RCC 7860 (cell line): ENCODE measurements around the gene TAF5.
"Not testable (repeated sequence)": the region's sequence is repeated elsewhere in the genome, so short reads cannot be mapped to it uniquely, and the experiment has no call there.

ENCODE experiments used
- DNase-seq: peaks from one replicate; pipeline ENCODE4 v3.0.0-alpha.2; 2015; ENCODE audit warnings: low spot score
- FAIRE-seq: peaks from 2 replicates; lab custom pipeline; 2012; peaks lifted over from hg19 to GRCh38; lab: Jason Lieb, UNC

TAF5 gene

DNA sequence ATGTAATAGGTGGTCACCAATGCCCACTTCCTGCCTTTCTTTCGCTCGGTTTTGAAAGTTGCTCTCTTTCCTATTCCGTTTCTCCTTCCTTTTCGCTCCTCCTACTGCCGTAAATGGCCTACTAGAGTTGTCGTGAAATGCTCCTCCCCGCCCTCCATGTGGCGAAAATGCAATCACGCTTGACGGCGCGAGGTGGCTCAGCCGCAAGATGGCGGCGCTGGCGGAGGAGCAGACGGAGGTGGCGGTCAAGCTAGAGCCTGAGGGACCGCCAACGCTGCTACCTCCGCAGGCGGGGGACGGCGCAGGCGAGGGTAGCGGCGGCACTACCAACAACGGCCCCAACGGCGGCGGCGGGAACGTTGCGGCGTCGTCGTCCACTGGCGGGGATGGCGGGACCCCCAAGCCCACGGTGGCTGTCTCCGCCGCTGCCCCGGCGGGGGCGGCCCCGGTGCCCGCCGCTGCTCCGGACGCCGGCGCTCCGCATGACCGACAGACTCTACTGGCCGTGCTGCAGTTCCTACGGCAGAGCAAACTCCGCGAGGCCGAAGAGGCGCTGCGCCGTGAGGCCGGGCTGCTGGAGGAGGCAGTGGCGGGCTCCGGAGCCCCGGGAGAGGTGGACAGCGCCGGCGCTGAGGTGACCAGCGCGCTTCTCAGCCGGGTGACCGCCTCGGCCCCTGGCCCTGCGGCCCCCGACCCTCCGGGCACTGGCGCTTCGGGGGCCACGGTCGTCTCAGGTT lies at the start of gene TAF5:
TSS of gene TAF5 (plus strand) at position 195 of the 737 bp plus-strand sequence. CDS start at position 209, 14 bp downstream.
- DNase-seq (peak; percentile 95), FAIRE-seq (peak; percentile 88)

DNA sequence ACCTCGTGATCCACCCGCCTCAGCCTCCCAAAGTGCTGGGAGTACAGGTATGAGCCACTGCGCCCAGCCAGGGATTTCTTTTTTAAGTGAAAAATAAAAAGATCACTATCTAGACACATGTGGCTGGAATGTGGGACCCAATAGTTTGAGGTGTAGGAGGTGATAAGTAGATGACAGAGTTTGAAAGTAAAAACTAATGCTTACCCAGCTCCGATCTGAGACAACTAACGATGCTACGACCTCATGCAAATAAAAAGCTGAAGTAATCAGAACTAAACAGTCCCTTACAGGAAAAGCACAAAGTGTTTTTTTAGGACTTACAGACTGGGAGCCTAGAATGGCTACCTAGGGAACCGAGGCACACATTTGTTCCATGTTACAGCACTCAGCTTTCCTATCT lies 39.9 kb upstream of the TAF5 start:
- DNase-seq (no peak), FAIRE-seq (no peak)

DNA sequence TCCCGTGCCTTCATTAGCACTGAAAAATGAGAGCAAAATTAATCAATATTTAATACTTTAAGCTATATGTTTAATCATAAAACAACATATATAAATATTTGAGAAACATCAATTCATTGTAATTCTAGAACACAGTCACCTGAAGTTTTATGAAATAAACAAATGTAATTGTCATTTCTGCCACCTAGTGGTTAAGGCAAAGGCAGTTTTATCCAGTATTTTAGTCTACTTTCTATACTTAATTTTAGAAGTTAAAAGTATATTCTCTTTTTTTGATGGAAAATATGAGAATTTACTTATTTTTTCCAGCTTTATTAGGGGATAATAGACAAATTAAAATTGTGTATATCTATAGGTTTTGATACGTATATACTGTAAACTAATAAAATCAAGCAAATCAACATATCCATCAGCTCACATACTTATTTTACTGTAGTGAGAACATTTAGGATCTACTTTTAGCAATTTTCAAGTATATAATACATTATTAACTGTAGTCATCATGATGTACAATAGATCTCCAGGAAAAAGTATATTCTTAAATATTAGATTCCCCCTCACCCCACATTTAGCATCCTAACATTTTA lies 33.7 kb upstream of the TAF5 start:
- peak; percentile 31 for DNase-seq
- peak; percentile 91 for FAIRE-seq

DNA sequence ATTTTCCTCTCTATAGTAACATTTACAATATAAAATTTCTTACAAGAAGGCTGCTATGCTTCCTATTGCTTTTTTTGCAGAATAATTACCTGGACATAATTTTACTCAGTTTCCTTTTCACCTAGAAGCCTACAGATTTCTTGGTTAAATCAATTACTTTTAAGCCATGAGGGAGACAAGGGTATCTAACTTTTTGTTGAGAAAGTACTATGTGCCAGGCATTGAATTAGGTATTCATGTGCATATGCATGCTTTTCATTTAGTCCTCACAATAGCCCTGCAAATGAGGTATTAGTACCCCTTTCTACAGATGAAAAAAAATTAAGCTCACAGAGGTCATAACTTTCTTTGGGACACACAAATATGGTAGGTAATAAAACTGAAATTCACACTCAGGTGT lies 33.2 kb upstream of the TAF5 start:
- DNase-seq (no peak), FAIRE-seq (no peak)

DNA sequence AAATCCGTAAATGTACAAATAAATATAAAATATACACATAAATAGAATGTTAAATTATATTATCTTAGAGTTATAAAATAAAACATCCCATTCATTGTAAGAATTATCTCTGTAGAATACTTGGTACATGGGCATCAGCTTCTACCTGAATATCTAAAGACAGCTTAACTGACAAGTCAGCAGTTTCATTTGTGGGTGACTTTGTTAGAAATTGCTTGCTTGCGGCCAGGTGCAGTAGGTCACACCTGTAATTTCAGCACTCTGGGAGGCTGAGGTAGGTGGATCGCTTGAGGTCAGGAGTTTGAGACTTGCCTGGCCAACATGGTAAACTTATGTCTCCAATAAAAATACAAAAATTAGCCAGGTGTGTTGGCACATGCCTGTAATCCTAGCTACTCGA lies 31.4 kb upstream of the TAF5 start:
- no peak for DNase-seq
- FAIRE-seq: no peak

DNA sequence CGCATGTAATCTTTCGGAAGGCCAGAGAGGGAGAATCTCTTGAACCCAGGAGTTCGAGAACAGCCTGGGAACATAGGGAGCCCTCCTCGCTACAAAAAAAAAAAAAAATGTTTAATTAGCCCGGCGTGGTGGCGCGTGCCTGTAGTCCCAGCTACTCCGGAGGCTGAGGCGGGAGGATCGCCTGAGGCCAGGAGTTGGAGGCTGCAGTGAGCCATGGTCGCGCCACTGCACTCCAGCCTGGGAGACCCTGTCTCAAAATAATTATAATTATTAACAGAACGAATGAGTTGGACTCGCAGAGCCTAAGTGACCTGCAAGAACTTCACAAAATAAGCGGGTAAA lies 17.6 kb upstream of the TAF5 start:
- no peak for FAIRE-seq
- DNase-seq: no peak

DNA sequence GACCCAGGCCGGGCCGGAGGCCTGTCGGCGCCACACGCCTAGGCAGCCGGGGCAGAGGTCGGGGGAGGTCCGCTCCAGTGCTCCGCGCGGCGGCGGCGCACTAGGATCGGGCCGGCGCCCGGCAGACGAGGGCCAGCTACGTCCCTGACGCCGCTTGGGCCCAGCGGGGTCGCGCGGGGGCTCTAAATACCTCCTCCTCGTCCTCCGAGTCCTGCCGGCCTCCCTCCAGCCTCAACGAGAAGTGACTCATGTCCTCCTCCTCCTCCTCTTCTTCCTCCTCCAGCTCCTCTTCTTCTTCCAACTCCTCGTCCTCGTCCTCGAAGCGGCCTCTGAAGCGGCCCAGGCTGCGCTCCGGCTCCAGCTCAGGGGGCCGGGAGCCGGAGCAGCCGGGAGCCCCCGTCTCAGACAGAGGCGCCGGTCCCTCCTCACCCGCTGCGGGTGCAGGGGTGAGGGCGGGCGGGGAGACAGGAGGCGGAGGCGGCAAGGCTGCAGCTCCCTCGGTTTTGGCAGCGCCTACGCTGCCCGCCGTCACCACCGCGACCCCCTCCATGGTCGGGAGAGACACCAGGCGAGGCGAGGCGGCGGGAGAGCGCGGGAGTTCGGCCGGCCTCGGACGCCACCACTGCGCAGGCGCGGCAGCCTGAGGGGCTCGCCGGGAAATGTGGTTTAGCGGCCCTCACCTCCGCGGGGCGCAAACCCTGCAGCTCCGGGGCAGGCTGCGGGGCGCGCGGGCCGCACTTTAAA lies 17.1 kb upstream of the TAF5 start, which contains the start of gene PCGF6:
TSS of gene PCGF6 (minus strand) at position 624 of the 744 bp plus-strand sequence. CDS start at position 550, 74 bp downstream.
- no peak for FAIRE-seq

DNA sequence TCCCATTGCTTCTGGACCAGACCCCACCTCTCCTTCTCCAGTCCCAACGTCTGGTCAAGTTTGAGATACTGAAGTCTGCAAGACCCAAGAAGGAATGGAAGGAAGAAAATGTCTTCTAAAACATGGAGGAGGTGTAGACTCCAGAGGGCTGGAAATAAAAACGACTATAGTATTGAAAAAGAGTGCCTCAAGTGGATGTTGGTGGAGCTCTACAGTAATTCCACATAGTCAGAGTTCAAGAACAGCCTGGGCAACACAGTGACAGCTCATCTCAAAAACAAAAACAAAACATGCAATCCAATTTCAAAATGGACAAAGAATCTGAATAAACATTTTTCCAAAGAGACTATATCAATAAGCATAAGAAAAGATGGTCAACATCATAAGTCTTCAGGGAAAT lies 14.5 kb upstream of the TAF5 start:
- FAIRE-seq: no peak
- DNase-seq: no peak

More for the DNA sequence above, 17.1 kb upstream of the TAF5 start, which contains the start of gene PCGF6:
- DNase-seq: peak; percentile 73

DNA sequence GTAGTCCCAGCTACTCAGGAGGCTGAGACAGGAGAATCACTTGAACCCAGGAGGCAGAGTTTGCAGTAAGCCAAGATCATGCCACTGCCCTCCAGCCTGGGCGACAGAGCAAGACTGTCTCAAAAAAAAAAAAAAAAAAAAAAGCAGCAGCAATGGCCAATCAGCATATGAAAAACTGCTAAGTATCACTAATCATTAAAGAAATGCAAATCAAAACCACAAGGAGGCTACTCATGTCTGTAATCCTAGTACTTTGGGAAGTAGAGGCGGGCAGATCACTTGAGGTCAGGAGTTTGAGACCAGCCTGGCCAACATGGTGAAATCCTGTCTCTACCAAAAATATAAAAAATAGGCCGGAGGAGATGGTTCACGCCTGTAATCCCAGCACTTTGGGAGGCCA lies 13.2 kb upstream of the TAF5 start:
- DNase-seq, FAIRE-seq: not testable (repeated sequence)

DNA sequence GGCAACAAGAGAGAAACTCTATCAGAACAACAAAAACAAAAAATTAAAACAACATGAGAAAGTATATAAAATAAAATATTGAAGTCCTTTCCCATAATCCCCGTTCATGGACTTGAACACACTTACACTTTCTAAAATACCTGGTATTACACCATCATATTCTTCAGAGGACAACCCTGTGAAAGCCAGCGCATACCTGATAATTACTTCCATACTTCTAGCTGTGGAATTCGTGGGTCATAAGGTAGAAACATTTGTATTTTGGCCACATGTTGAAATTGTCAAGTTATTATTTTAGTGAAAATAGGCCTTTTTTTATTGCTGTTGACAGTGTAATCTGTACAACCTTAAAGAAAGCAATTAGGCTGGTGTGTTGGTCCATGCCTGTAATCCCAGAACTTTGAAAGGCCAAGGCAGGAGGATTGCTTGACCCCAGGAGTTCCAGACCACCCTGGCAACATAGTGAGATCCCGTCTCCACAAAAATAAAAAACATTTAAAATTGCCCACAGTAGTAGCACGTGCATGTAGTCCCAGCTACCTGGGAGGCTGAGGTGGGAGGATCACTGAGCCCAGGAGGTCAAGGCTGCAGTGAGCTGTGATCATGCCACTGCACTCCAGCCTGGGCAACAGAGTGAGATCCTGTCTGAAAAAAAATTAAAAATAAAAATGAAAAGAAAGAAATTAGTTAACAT lies 11.7 kb upstream of the TAF5 start:
- DNase-seq (no peak), FAIRE-seq (no peak)

DNA sequence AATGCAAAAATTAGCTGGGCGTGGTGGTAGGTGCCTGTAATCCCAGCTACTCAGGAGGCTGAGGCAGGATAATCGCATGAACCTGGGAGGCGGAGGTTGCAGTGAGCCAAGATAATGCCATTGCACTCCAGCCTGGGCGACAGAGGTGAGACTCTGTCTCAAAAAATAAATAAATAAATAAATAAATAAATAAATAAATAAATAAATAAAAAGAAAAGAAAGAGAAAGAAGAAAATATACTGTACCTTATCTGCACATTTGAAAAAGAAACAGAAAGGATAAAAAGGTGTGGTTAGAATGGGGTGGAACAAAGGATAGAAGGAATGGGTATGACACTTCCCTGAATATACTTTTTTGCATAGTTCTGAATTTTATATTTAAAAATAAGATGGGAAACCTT lies 8.3 kb upstream of the TAF5 start:
- not testable (repeated sequence) for DNase-seq, FAIRE-seq

DNA sequence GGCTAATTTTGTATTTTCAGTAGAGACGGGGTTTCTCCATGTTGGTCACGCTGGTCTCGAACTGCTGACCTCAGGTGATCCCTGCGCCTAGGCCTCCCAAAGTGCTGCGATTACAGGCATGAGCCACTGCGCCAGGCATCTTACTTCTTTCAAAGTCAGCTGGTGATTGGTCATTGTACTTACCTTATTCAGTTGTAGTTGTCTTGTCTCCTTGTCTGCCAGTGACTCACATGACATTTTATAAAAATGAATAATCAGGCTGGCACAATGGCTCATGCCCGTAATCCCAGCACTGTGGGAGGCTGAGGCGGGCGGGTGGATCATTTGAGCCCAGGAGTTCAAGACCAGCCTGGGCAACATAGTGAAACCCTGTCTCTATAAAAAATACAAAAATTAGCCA lies 7.0 kb upstream of the TAF5 start:
- FAIRE-seq: not testable (repeated sequence)
- peak; percentile 70 for DNase-seq

DNA sequence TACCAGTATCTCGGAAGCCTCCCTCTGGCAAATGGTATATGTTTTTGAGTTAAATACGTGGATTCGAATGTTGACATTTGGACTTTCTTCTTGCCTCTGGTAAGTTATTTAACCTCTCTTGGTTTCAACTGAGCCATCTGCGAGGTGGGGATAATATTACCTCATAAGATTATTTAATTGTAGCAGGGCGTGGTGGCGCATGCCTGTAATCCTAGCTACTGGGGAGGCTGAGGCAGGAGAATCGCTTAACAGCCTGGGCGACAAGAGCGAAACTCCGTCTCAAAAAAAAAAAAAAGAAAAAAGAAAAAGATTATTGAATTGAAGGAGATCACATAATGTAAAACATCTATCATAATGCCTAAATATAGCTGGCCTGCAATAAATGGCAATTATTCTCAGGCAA lies 396 bp upstream of the TAF5 start:
- FAIRE-seq: no peak

DNA sequence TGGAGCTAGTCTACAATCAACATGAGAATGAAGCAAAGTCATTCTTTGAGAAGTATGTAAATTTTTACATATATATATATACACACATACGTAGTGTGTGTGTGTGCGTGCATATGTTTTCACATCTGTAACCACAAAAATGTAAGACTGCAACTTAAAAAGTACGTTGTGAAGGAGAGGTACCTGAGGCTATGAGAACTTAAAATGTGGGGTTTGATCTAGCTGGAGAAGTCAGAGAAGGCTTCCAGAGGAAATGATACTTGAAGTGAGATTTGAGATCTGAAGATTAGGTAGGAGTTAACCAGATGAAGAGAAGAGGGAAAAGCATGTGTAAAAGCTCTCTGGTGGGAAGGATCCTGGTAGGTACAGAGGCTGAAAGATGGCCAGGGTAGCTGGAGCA lies 5.8 kb downstream of the TAF5 start:
- FAIRE-seq (no peak), DNase-seq (no peak)

More for the DNA sequence above, 396 bp upstream of the TAF5 start:
- DNase-seq: no peak

DNA sequence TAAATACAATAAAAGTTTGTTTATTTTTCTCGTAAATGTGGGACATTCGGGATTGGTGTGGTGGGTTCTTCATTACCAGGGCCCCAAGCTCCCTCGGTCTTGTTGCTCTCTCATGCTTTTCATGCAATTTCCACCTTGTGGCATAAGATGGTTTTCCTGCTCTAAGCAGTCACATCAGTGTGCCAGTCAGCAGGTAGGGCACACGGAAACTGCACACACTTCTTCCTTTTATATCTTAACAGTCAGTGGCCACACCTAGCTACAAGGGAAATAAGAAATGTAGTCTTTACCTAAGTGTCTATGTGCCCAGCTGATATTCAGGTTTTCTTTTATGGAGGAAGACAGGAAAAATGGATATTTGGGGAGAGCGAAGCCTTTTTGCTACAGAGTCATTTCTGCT lies 6.5 kb downstream of the TAF5 start:
- FAIRE-seq (no peak), DNase-seq (no peak)

DNA sequence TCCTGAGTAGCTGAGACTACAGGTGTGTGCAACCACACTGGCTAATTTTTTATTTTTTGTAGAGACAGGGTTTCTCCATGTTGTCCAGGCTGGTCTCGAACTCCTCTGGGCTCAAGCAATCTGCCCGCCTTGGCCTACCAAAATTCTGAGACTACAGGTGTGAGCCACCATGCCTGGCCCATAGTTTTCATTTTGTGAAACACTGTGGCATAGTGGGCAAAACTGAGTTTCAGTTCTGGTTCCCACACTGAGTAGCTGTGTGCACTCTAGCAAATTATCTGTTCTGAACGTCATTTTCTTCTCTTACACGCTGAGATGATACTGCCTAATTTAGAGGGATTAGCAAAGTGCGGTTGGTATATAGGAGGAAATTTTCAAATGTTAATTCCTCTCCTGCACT lies 15.0 kb downstream of the TAF5 start:
- FAIRE-seq (no peak), DNase-seq (no peak)

DNA sequence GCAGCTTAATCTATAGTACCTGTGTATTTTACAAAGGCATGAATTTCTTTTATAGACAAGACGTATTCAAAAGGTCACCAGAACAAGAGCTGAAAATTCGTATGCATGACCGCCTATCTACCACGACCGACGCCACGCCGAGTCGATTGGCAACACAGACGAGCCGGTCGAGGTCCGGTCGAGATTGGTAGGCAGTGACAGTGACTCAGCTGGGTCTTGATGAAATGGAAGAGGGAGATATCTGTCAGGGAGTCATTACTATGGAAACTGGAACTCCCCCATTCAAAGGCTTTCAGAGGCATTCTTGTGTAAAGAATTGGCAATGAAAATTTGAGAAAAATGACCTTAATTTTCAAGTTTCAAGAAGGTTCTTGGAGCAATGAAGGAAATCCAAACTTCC lies 26.4 kb downstream of the TAF5 start:
- DNase-seq (peak; percentile 59), FAIRE-seq (no peak)

DNA sequence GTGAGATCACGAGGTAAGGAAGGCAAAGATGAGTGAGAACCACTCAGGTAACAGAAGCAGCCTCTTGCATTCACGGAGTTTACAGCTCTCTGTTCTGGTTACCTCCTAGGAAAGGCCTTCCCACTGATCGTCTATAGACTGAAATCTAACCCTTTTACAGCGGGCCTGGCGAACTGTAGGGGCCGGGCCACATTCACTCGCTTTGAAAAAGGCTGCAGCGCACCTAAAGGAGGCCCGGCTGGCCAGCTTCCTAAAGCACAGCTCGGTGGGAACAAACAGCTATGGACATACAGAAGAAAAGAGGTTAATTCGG lies 27.9 kb downstream of the TAF5 start:
- no peak for FAIRE-seq
- DNase-seq: no peak

DNA sequence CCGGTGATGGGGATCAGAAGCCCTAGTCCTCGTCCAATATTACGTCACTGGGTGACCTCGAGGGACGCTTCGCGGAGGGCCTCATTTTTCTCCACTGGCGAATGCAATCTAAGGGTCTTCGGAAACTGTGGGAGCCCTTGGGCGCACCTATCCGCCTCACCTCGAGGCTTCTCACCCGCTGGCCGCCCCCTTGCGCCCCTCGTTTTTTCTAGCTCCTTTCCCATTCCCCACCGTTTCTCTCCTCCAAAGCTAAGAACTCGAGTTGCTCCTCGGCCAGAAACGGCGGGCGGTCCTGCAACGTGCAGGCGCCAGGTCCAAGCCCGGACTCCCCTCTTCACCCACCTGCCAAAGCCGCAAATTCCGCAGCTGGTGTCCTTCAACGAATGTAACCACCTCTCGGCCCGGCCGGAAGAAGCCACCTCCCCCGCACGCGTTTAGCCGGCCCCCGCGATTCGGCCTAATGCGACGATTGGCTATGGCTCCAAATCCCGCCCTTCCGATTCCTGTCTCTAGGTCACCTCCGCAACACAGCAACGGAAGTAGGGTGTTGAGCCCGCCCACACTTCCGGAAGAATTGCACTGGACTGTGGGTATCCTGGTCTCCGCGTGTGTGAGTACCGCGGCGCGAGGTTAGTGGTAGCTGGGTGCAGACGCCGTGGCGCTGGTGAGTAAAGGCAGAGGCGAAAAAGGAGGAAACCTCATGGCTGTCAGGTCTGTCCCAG lies 28.5 kb downstream of the TAF5 start, which contains the start of the genes ATP5MK and PDCD11:
TSS of gene ATP5MK (minus strand) at position 409 of the 722 bp plus-strand sequence. CDS start 4,018 bp downstream, outside the sequence.
TSS of gene PDCD11 (plus strand) at position 560 of the 722 bp plus-strand sequence. CDS start 1,801 bp downstream, outside the sequence.
- peak; percentile 93 for FAIRE-seq
- DNase-seq: peak; percentile 97

DNA sequence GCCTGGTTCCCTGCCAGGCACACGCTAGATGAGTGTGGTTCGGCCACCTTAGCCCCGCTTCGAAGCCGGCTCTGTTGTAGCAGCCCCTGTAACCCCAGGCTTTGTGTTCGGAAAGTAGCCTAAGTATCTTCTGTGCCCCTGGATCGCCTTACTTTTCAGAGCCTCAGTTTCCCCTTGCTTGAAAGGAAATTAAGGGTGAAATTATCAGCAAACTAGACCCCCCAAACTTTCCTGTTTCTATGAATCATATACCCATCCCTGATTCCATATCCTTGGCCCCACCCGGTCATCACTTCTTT lies 29.0 kb downstream of the TAF5 start:
- DNase-seq: no peak
- no peak for FAIRE-seq
